K562 (cell line): Measurements from ENCODE around the gene ANKRD60. TPM values are rescaled to one million over a fixed set of nuclear protein-coding genes. Genes with fewer than 3 reads are reported as not detected.

Experiments used
- BMI1 ChIP-seq: fragments of 150-350 bp; IDR thresholded peaks from 2 replicates; pipeline ENCODE4 v1.6.1; 2014; ENCODE audit warnings: low read length
- ELF1 ChIP-seq: fragments of 200-800 bp; sonication (Bioruptor generic); IDR thresholded peaks from 2 replicates; pipeline ENCODE4 v1.6.1; 2016; ENCODE audit warnings: missing genetic modification characterization, missing compliant biosample characterization
- GABPB1 ChIP-seq: sonication (generic); formaldehyde crosslinking; IDR thresholded peaks from 2 replicates; pipeline ENCODE4 v1.8.0; 2022; ENCODE audit warnings: mild to moderate bottlenecking, missing genetic modification reagents
- GTF2B ChIP-seq: IDR thresholded peaks from 2 replicates; pipeline ENCODE4 v1.6.1; 2011; ENCODE audit not compliant: insufficient read length; ENCODE audit errors: extremely low read depth
- KAT2B ChIP-seq: IDR thresholded peaks from one replicate; pipeline ENCODE4 v1.6.1; 2012; ENCODE audit warnings: low read depth, mild to moderate bottlenecking, control low read depth, inconsistent platforms, low read length, moderate library complexity
- KLF13 ChIP-seq: fragments of 450-650 bp; IDR thresholded peaks from 2 replicates; pipeline ENCODE4 v1.6.1; 2016; ENCODE audit warnings: missing genetic modification characterization, low read depth, mild to moderate bottlenecking, missing compliant biosample characterization, moderate library complexity, borderline replicate concordance
- MEF2D ChIP-seq: conservative IDR thresholded peaks from 2 replicates; pipeline ENCODE4 v1.6.1; 2016; ENCODE audit warnings: low read depth, missing genetic modification characterization, missing compliant biosample characterization
- MXI1 ChIP-seq: IDR thresholded peaks from 2 replicates; pipeline ENCODE4 v1.6.1; 2011; ENCODE audit warnings: low read depth, mild to moderate bottlenecking, improper control_type of control experiment, low read length
- PRDM10 ChIP-seq: fragments of 450-650 bp; IDR thresholded peaks from 2 replicates; pipeline ENCODE4 v1.6.1; 2018; ENCODE audit not compliant: partially characterized antibody
- SIX5 ChIP-seq, 2 experiments: IDR thresholded peaks; 2 replicates each; pipeline ENCODE4 v1.6.1; 2011; ENCODE audit warnings: low read length in 2 of 2, borderline replicate concordance in 1 of 2, low read depth in 1 of 2, mild to moderate bottlenecking in 1 of 2, moderate library complexity in 1 of 2; ENCODE audit not compliant: insufficient read depth in 1 of 2
- SMARCE1 ChIP-seq: fragments of 450-650 bp; IDR thresholded peaks from 2 replicates; pipeline ENCODE4 v1.7.1; 2016; ENCODE audit warnings: mild to moderate bottlenecking
- ZNF134 ChIP-seq: fragments of 250-450 bp; sonication (Bioruptor Pico); conservative IDR thresholded peaks from 2 replicates; pipeline ENCODE4 v1.4.0; 2020
- ZNF239 ChIP-seq: fragments of 250-450 bp; sonication (Bioruptor Pico); IDR thresholded peaks from 2 replicates; pipeline ENCODE4 v1.4.0; 2020; ENCODE audit warnings: mild to moderate bottlenecking
- ZNF589 ChIP-seq: fragments of 200-800 bp; sonication (Bioruptor generic); IDR thresholded peaks from 2 replicates; pipeline ENCODE4 v1.6.1; 2016; ENCODE audit warnings: low read depth, missing genetic modification characterization, missing compliant biosample characterization
- polyA plus RNA-seq, 8 experiments: library from polyadenylated mRNA; depleted of rRNA in 4 of 8; stranded (reverse) in 5 of 8; unstranded in 3 of 8; fragments of >200 nt; fragmentation: Nextera tagmentation in 2 of 8; fragmentation: Illumina TruSeq in 1 of 8; extraction: Ambion mirVana in 2 of 8; extraction: Trizol in 1 of 8; gene quantifications; 2 replicates each; pipeline versions ENCODE4 v1.2.1 to v1.2.3, GENCODE V29; 2011 to 2014; ENCODE audit warnings: inconsistent platforms in 1 of 8, missing spikeins in 1 of 8
- total RNA-seq, 7 experiments: library from RNA; depleted of rRNA in 6 of 7; stranded (reverse); fragments of >200 nt in 6 of 7; fragmentation: Illumina TruSeq in 2 of 7; extraction: Trizol in 2 of 7; gene quantifications; 2 replicates each; pipeline versions ENCODE4 v1.2.1 to v1.2.3, GENCODE V29; 2011 to 2021; ENCODE audit warnings: low replicate concordance in 1 of 7
- TF ChIP-seq, protein P1 (sequence below): sonication (generic); formaldehyde crosslinking; IDR thresholded peaks from 2 replicates; pipeline ENCODE4 v1.8.0; 2022; ENCODE audit warnings: missing genetic modification reagents, mild to moderate bottlenecking, borderline replicate concordance
- TF ChIP-seq, protein P2 (sequence below): fragments of 250-450 bp; sonication (Bioruptor Pico); IDR thresholded peaks from 2 replicates; pipeline ENCODE4 v1.4.0; 2020; ENCODE audit warnings: borderline replicate concordance
- TF ChIP-seq, protein P3 (sequence below): sonication (generic); formaldehyde crosslinking; IDR thresholded peaks from 2 replicates; pipeline ENCODE4 v1.8.0; 2022; ENCODE audit warnings: missing genetic modification reagents, mild to moderate bottlenecking, moderate library complexity, borderline replicate concordance
- TF ChIP-seq, protein P4 (sequence below): fragments of 450-650 bp; IDR thresholded peaks from 2 replicates; pipeline ENCODE4 v1.6.1; 2017; ENCODE audit warnings: antibody characterized with exemption

The ANKRD60 gene
- total and polyA plus RNA-seq, 9 of the 15 experiments (the other 6 are each of a cell fraction or from before 2014, with no cell fraction given) = not detected

DNA sequence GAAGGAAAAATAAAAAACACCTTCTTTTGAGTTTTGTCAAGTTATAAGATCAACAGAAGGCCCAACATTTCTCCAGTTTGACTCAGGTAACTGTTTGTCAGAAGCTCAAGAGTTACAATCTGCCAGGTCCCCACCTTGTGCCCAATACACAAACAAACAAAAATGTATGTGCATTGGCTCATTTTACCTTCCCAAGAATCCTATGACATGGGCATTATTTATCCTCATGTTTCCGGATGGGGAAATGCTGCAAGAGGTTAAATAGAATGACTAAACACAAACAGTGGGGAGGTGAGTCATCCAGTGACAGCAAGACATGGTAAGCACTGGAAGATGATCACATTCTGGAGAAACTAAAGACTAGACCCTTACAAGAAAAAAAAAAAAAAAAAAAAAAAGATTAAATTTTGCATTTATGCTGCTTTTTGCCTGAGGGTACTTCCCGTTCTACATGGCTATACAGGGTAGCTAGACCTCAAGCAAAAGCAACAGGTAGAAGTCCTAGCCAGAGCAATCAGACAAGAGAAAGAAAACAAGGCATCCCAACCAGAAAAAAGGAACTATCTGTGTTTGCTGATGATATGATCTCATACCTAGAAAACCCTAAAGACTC is 23.6 kb upstream of the ANKRD60 start (continued):
- TF ChIP-seq PRDM10 (no peak), MXI1 (no peak), SMARCE1 (peak; percentile 98), KLF13 (tag) (peak; percentile 88), KAT2B (no peak), ZNF239 (CRISPR knock-in tag) (peak; percentile 87), GTF2B (no peak), BMI1 (no peak), GABPB1 (CRISPR knock-in tag) (no peak), SIX5 (IDR thresholded peaks at IDR 0.05; ENCODE audit: borderline replicate concordance in 1 of 2, insufficient read depth in 1 of 2, low read depth in 1 of 2, low read length in 2 of 2) (no peak), ELF1 (tag) (peak; percentile 60), ZNF134 (CRISPR knock-in tag) (peak; percentile 80), ZNF589 (CRISPR knock-in tag) (peak; percentile 100), MEF2D (peak; percentile 95)
- TF ChIP-seq, protein P1, sequence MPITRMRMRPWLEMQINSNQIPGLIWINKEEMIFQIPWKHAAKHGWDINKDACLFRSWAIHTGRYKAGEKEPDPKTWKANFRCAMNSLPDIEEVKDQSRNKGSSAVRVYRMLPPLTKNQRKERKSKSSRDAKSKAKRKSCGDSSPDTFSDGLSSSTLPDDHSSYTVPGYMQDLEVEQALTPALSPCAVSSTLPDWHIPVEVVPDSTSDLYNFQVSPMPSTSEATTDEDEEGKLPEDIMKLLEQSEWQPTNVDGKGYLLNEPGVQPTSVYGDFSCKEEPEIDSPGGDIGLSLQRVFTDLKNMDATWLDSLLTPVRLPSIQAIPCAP = no peak
- TF ChIP-seq, protein P2, sequence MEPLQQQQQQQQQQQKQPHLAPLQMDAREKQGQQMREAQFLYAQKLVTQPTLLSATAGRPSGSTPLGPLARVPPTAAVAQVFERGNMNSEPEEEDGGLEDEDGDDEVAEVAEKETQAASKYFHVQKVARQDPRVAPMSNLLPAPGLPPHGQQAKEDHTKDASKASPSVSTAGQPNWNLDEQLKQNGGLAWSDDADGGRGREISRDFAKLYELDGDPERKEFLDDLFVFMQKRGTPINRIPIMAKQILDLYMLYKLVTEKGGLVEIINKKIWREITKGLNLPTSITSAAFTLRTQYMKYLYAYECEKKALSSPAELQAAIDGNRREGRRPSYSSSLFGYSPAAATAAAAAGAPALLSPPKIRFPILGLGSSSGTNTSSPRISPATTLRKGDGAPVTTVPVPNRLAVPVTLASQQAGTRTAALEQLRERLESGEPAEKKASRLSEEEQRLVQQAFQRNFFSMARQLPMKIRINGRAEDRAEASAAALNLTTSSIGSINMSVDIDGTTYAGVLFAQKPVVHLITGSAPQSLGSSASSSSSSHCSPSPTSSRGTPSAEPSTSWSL (CRISPR knock-in tag) = peak; percentile 72; the same call in 1 of the 2 replicates
- TF ChIP-seq, protein P3, sequence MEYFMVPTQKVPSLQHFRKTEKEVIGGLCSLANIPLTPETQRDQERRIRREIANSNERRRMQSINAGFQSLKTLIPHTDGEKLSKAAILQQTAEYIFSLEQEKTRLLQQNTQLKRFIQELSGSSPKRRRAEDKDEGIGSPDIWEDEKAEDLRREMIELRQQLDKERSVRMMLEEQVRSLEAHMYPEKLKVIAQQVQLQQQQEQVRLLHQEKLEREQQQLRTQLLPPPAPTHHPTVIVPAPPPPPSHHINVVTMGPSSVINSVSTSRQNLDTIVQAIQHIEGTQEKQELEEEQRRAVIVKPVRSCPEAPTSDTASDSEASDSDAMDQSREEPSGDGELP (CRISPR knock-in tag) = no peak
- TF ChIP-seq, protein P4, sequence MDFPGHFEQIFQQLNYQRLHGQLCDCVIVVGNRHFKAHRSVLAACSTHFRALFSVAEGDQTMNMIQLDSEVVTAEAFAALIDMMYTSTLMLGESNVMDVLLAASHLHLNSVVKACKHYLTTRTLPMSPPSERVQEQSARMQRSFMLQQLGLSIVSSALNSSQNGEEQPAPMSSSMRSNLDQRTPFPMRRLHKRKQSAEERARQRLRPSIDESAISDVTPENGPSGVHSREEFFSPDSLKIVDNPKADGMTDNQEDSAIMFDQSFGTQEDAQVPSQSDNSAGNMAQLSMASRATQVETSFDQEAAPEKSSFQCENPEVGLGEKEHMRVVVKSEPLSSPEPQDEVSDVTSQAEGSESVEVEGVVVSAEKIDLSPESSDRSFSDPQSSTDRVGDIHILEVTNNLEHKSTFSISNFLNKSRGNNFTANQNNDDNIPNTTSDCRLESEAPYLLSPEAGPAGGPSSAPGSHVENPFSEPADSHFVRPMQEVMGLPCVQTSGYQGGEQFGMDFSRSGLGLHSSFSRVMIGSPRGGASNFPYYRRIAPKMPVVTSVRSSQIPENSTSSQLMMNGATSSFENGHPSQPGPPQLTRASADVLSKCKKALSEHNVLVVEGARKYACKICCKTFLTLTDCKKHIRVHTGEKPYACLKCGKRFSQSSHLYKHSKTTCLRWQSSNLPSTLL = no peak
